Vagina (tissue), 2 donors: ENCODE measurements around the gene AGFG1. TPM values are rescaled to one million over a fixed set of nuclear protein-coding genes. Genes with fewer than 3 reads are reported as not detected.

Experiments used
- DNase-seq, 2 donors: peaks; one replicate each; pipeline ENCODE4 v3.0.0-alpha.2; 2017; ENCODE audit errors: extremely low spot score in 2 of 2
- H3K27ac ChIP-seq: fragments of 200-600 bp; sonication (generic); one replicate; pipeline ENCODE4 v1.5.1; 2019
- H3K27me3 ChIP-seq: fragments of 200-600 bp; sonication (generic); one replicate; pipeline ENCODE4 v1.5.1; 2019
- H3K36me3 ChIP-seq, 2 donors: fragments of 200-600 bp; sonication (generic); one replicate each; pipeline ENCODE4 v1.5.1; 2017 to 2019
- H3K4me1 ChIP-seq: fragments of 200-600 bp; sonication (generic); one replicate; pipeline ENCODE4 v1.5.1; 2019
- H3K4me3 ChIP-seq, 2 donors: fragments of 200-600 bp; sonication (generic); 1 replicate in 1 of 2; 2 replicates in 1 of 2; pipeline ENCODE4 v1.5.1; 2016 to 2019
- H3K9me3 ChIP-seq: fragments of 200-600 bp; sonication (generic); one replicate; pipeline ENCODE4 v1.5.1; 2019
- CTCF ChIP-seq, 3 experiments: fragments of 450-650 bp in 2 of 3; fragments of 200-600 bp in 1 of 3; sonication (generic) in 1 of 3; IDR thresholded peaks; one replicate each; pipeline ENCODE4 v1.5.1; 2017 to 2019; ENCODE audit warnings: antibody characterized with exemption in 3 of 3, mild to moderate bottlenecking in 2 of 3, moderate library complexity in 2 of 3
- POLR2A ChIP-seq, 2 donors: fragments of 450-650 bp; IDR thresholded peaks; one replicate each; pipeline ENCODE4 v1.6.1; 2017; ENCODE audit warnings: antibody characterized with exemption in 2 of 2, mild to moderate bottlenecking in 2 of 2, moderate library complexity in 2 of 2
- POLR2AphosphoS5 ChIP-seq, 2 donors: sonication (generic); formaldehyde crosslinking; IDR thresholded peaks; one replicate each; pipeline ENCODE4 v1.9.0; 2017; ENCODE audit warnings: antibody characterized with exemption in 2 of 2, mild to moderate bottlenecking in 2 of 2, low read depth in 1 of 2; ENCODE audit not compliant: insufficient read depth in 1 of 2
- intact Hi-C: fragments of 100-400 bp; cut with DNase I; formaldehyde crosslinking; loops from one replicate; pipeline ENCODE4 v1.15.1; 2023
- total RNA-seq: library from RNA; depleted of rRNA; stranded (reverse); fragments of >200 nt; gene quantifications from one replicate; pipeline ENCODE4 v1.2.3, GENCODE V29; 2016

The AGFG1 gene
- total RNA-seq, 1 donor from 2014 or later = 53.3 TPM

GRCh38 chr2:227577555-227577954 lies 105.6 kb downstream of the AGFG1 start:
- no peak for TF ChIP-seq POLR2AphosphoS5 (IDR thresholded peaks at IDR 0.05; ENCODE audit: insufficient read depth in 1 of 2, low read depth in 1 of 2)
- TF ChIP-seq CTCF (IDR thresholded peaks at IDR 0.05) = no peak
- TF ChIP-seq POLR2A (IDR thresholded peaks at IDR 0.05) = no peak
- no peaks in the 10 kb centered on the region for H3K9me3 ChIP-seq
- intact Hi-C loops = no loop called here
- DNase-seq = no peak
- no peak overlapping the region for H3K27ac ChIP-seq
- no peaks in the 10 kb centered on the region for H3K36me3 ChIP-seq
- no peaks in the 10 kb centered on the region for H3K27me3 ChIP-seq
- no peaks in the 10 kb centered on the region for H3K4me1 ChIP-seq
- no peak overlapping the region for H3K4me3 ChIP-seq

GRCh38 chr2:227578642-227579041 lies 106.7 kb downstream of the AGFG1 start:
- TF ChIP-seq POLR2AphosphoS5 (IDR thresholded peaks at IDR 0.05; ENCODE audit: insufficient read depth in 1 of 2, low read depth in 1 of 2) (no peak), POLR2A (IDR thresholded peaks at IDR 0.05) (no peak), CTCF (IDR thresholded peaks at IDR 0.05) (no peak)
- no peaks in the 10 kb centered on the region for H3K4me1 ChIP-seq
- H3K36me3 ChIP-seq = no peaks in the 10 kb centered on the region
- no peak overlapping the region for H3K27ac ChIP-seq
- no peaks in the 10 kb centered on the region for H3K9me3 ChIP-seq
- no peaks in the 10 kb centered on the region for H3K27me3 ChIP-seq
- no peak for DNase-seq
- intact Hi-C loops = no loop called here
- H3K4me3 ChIP-seq = no peak overlapping the region

- Histone ChIP-seq H3K9me3 (no peaks in the 10 kb centered on the region), H3K4me1 (no peaks in the 10 kb centered on the region), H3K27me3 (no peaks in the 10 kb centered on the region), H3K4me3 (no peak overlapping the region), H3K27ac (no peak overlapping the region), H3K36me3 (no peaks in the 10 kb centered on the region)
- DNase-seq = no peak
- intact Hi-C loops = no loop called here
- TF ChIP-seq POLR2A (IDR thresholded peaks at IDR 0.05) (no peak), CTCF (IDR thresholded peaks at IDR 0.05) (no peak), POLR2AphosphoS5 (IDR thresholded peaks at IDR 0.05; ENCODE audit: insufficient read depth in 1 of 2, low read depth in 1 of 2) (no peak)
These were observed 107.8 kb downstream of the AGFG1 start for GRCh38 chr2:227579791-227580190.

- Histone ChIP-seq H3K36me3 (no peaks in the 10 kb centered on the region), H3K9me3 (no peaks in the 10 kb centered on the region), H3K4me3 (no peak overlapping the region), H3K27ac (no peak overlapping the region), H3K4me1 (no peaks in the 10 kb centered on the region), H3K27me3 (no peaks in the 10 kb centered on the region)
- DNase-seq = no peak
- intact Hi-C loops = no loop called here
- TF ChIP-seq CTCF (IDR thresholded peaks at IDR 0.05) = no peak
- TF ChIP-seq POLR2A (IDR thresholded peaks at IDR 0.05) = no peak
- no peak for TF ChIP-seq POLR2AphosphoS5 (IDR thresholded peaks at IDR 0.05; ENCODE audit: insufficient read depth in 1 of 2, low read depth in 1 of 2)
These were observed 110.4 kb downstream of the AGFG1 start for GRCh38 chr2:227582369-227582768.

- Histone ChIP-seq H3K27ac (no peak overlapping the region), H3K4me3 (no peak overlapping the region), H3K9me3 (no peaks in the 10 kb centered on the region), H3K4me1 (no peaks in the 10 kb centered on the region), H3K27me3 (no peaks in the 10 kb centered on the region), H3K36me3 (no peaks in the 10 kb centered on the region)
- no peak for DNase-seq
- no peak for TF ChIP-seq POLR2AphosphoS5 (IDR thresholded peaks at IDR 0.05; ENCODE audit: insufficient read depth in 1 of 2, low read depth in 1 of 2)
- no peak for TF ChIP-seq POLR2A (IDR thresholded peaks at IDR 0.05)
- no peak for TF ChIP-seq CTCF (IDR thresholded peaks at IDR 0.05)
- intact Hi-C loops = no loop called here
These were observed 120.9 kb downstream of the AGFG1 start for GRCh38 chr2:227592694-227593387.
